Measurements from ENCODE around the gene XRCC3.

- TF ChIP-seq CTCF (IDR thresholded peaks at IDR 0.05) (no peak), POLR2A (IDR thresholded peaks at IDR 0.05) (no peak)
These were observed 19.2 kb downstream of the XRCC3 start for GRCh38 chr14:103696070-103696402.
